GM18861 (cell line): Measurements from ENCODE around the gene CSNK1G1.

Source experiments
- ATAC-seq: cut with Tn5 transposase; IDR thresholded peaks from one replicate; pipeline ENCODE4 v1.9.1; 2021; ENCODE audit not compliant: unreplicated experiment

The CSNK1G1 gene

GRCh38 chr15:64156652-64157331 is 199.2 kb downstream of the CSNK1G1 start:
- ATAC-seq: no peak

DNA sequence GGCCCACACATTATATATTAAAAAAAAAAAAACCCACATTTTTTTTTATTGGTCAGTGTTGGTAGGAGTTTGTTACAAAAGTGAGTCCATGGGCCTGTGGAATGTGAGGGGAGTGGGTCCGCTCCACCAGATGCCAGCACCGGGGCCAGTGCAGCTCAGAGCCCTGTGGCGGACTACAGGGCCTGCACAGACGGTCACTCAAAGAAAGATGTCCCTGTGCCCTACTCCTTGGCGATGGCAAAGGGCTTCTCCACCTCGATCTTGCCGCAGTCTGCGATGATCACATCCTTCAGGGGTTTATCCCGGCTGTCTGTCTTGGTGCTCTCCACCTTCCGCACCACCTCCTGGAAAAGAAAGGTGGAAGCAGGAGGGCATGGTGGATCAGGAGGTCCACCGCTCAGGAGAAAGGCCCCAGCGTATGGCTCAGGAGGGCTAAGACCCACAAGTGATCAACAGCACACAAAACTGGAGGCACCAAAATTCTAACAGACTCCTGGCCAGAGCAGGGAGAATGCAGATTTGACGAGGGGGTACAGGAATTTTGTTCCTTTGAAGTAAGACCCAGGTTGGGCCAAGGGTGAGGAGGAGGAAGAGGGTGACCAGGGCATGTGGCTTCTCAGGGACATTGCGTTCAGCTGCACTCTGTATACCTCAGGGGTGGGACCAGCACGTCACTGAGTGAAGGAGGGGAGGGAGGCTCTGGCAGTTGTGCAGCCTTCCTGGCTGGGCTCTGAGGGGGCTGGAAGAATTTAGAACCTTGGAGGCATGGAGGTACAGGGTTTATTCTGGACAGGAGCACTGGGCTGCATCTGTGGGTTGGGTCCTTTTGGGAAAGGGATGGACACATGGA is 199.9 kb downstream of the CSNK1G1 start:
- ATAC-seq: no peak

DNA sequence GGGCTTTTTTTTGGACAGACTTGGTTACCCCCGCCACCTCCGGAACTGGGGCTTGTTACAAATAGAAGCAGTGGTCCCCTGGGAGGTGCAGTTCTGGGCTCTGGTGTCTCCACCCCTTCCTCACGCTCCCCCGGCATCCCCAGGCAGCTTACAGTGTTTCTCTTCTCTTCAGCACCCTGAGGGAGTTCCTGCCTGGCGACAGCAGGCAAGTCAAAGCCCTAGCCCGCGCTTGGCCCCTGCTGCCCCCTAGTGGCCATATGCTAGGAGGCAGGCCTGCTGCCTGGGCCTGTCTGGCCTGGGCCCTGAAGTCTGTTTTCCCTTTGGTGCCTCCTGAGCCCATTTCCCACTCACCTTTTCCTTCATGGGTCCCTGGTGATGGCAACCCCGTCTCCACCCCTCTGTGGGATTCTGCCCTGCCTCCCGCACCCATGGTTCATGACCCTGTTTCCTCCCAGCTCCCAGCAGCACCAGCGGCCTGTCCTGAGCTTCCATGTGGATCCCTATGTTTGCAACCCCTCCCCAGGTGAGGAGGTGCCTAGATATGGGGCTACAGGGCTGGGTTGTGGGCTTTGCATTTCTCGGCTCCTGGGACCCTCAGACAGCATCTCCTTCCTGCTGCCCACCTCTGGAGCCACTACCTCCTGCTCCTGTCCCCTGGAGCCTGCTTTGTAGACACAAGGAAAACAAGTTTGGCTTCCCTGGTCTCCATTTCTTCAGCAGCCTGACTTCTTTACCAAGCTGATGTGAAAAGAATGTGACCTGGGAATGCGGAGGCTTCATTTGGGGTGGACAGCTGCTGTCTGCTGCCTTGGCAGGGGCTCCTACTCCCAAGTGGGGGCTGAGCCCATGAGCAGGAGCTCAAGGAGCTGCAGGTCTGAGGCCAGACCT is 202.2 kb downstream of the CSNK1G1 start:
- peak; percentile 50 for ATAC-seq

DNA sequence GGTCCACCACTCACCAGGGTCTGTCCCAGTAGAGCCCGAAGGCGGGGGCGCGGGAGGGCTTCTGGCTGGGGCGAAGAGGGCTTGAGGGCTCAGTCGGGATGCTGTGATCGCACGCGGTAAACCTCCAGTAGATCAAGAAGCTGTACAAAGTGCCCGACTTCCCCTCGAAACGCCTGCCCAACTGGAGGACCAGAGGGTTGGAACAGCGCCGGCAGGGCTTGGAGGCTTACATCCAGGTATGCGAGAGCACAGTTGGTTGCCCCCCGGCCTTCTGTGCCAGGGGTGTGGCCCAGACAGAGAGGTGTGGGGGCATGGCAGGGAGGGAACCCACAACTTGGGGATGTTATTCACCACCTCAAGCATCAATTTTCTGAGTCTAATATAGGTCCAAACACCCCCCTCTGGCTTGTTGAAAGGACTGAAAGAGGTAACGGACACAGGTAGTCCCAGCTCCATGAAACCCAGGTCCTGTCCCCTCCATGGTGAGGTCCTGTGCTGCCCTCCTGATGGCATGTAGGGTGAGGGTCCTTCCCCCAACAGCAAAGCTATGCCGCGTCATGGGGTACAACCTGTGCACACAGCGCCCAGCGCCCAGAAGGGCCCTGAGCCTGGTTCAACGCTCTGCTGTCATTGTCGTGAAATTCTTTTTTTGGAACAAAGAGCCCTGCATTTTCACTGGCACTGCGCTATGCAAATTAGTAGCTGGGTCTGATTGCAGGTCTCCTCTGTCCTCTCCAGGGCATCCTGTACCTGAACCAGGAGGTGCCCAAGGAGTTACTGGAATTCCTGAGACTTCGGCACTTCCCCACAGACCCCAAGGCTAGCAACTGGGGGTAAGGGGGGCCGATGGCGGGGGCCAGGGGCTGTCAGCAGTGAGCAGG is 203.2 kb downstream of the CSNK1G1 start:
- ATAC-seq: peak; percentile 10

GRCh38 chr15:64151727-64152506 is 204.1 kb downstream of the CSNK1G1 start, which contains the start of gene SNX22:
TSS of gene SNX22 (plus strand) at chr15:64151731. CDS start at chr15:64151776, 45 bp downstream.
- ATAC-seq: no peak

GRCh38 chr15:64149893-64150578 is 205.9 kb downstream of the CSNK1G1 start:
- ATAC-seq: no peak

DNA sequence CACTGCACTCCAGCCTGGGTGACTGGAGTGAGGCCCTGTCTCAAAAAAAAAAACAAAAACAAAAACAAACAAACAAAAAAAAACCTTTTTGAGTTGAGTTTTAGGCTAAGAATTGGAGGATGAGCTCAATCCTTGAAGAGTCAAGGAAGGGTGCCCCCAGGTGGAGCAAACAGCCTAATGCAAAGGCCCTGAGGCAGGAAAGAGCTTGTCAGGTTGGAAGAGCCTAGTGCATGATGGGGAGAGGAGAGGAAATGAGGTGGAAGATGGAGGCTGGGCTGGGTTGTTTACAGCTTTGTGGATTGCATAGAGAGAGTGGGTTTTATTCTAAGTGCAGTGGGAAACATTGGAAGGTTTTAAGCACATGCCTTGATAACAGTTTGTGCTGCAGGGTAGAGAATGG is 206.5 kb downstream of the CSNK1G1 start:
- ATAC-seq: no peak

GRCh38 chr15:64148581-64148980 is 207.4 kb downstream of the CSNK1G1 start:
- ATAC-seq: no peak

DNA sequence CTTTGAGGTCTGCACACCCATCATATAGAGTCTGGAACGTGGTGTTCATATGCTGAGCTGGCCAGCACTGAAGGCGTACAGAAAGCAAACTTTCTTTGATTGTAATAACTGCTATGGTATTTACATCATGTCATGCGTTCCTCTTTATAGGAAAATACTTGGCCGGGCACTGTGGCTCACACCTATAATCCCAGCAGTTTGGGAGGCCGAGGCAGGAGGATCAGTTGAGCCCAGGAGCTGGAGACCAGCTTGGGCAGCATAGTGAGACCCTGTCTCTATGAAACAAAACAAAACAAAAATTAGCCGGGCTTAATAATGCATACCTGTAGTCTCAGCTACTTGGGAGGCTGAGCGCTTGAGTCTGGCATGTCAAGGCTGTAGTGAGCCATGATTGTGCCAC is 207.8 kb downstream of the CSNK1G1 start:
- no peak for ATAC-seq

DNA sequence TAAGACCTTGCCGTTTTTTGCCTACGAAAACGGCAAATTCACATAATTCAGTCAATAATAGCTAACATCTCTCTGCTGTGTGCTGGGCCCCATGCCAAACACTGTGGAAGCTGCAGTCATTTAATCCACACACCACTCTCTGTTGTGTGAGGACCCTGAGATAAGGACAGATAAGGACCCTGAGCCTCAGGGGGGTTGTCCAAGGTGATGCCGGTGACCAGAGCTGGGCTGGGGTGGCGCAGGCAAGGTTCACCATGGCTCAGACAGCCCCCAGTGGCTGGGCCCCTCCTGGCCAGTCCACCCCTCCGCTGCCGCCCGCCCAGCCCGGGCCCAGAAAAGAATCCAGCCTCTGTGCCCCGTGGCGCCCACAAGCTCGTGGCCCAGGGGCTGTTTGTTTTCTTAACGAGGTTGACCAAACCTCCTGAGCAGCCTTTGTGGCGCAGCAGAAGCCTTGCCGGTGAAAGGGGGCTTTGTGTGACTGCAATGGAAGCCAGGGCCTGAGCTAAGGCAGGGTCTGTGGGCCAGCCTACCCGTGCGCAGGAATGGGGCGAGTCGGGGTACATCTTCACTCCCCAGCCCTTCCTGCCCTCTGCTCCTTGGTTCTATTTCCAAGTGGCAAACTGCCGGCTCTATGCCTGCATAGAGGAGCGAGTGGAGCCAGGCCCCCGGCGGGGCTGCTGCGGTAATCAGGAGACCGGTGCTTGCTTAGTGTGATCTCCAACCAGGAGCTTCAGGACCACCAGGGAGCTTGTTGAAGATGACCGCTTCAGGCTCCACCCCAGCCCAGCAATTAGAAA is 208.9 kb downstream of the CSNK1G1 start:
- ATAC-seq: no peak

DNA sequence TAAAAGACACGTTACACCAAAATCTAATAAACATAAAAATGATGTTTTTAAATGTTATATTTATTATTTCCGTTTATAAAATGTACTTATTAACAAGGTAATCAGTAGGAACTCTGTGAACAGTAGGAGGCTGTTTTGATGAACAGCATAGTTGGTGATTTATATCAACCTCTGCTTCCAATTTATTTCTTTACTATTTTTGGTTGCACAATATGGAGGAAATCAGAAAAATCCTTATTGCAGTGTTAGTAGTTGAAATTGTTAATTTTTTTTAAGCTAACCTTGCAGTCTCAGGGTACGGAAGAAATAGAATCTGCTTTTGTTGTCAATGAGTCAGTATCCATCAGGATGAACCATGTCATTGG is 209.5 kb downstream of the CSNK1G1 start:
- ATAC-seq: no peak

DNA sequence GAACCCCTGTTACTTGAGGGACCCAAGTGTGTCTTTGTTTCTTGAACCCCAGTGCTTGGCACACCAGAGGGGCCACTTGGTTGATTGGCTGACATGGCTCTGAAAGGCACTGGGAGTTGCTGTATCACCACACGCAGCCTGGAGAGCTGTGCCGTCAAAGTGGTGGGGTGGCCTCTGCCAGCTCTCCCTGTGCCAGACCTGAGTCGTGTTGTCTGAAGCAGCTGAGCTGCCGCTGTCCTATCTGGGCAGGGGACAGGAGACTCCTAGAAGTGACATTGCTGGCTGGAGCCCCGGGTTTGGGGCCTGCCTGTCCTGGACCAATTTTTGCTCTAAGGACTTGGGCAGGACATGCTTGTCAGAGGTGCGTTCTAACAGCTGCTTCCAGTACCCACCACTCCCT is 209.9 kb downstream of the CSNK1G1 start:
- no peak for ATAC-seq

DNA sequence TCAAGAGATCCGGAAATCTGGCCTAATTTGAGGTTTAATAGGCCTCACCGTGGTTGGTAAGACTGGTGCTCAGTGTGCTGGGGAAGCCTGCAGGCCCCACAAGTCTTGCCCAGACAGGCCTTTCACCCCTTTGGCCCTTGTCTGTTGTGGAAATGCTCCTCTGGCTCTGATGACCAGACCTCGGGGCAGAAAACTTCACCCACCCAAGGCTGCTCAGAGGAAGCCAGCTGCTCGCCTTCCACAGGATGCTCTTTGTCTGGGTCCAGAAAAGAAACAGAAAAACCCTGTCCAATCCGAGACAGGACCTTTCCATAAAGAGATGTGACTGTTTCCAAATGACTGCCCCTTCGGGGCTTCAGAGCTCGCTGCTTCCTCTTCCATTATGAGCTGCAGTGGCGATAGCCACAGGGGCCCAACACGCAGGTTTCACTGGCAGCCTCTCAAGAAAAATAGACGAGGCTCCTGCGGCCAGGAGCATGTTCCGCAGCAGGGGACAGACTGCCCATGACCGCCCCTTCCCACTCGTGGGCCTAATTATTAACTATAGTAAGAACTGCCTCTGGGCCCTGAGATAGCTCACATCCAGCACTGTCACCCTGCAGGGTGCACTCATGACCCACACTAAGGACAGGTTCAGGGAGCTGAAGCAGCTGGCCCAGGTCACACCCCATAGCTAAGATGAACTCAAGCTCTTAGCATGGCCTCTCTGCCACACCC is 211.2 kb downstream of the CSNK1G1 start:
- peak; percentile 60 for ATAC-seq

DNA sequence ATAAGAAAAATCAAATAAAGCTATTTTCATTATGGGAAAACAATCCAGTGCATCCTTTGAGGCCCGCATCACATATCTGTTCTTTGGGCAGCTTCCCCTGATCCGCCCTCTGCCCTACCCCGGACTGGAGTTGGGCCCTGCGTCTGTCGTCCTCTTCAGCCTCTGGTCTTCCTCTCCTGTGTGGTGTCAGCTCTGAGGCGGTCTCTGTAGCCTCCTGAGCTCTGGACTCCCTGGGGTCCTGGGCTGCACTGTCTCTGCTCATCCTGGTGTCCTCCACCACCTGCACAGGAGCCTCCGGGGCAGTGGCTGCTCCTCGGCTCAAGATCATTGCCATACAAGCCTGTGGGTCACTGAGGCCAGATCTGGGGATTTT is 211.8 kb downstream of the CSNK1G1 start:
- ATAC-seq: peak; percentile 24

GRCh38 chr15:64143276-64143675 is 212.7 kb downstream of the CSNK1G1 start:
- ATAC-seq: no peak

DNA sequence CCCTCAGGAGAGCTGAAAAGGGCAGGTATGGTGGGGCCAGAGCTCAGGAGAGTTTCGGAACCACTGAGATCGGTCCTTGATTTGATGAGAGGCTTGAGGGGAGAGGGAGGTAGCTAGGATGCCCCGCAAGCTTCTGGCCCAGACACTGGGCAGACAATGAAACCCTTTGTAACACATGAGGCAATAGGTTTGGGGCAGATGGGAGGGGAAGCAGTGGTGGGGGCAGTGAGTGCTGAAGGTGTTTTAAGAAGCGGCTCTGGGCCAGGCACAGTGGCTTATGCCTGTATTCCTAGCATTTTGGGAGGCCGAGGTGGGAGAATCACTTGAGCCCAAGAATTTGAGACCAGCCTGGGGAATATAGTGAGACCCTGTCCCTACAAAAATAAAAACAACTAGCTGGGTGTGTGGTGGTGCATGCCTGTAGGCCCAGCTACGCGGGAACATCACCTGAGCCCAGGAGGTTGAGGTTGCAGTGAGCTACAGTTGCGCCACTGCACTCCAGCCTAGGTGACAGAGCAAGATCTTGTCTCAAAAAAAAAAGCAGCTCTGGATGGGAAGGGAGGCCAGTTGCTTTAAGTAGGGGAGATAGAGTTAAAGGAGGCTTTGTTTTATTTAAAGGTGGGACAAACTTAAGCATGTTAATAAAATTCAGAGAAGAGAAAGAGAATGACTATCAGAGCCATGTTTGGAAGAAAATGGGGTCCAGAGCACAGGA is 214.0 kb downstream of the CSNK1G1 start:
- ATAC-seq: no peak

- ATAC-seq: no peak
These were observed 217.5 kb downstream of the CSNK1G1 start for GRCh38 chr15:64138331-64138941.
